HG03342 (cell line): Measurements from ENCODE around the gene BTG2.
"Not testable (repeated sequence)": the region's sequence is repeated elsewhere in the genome, so short reads cannot be mapped to it uniquely, and the experiment has no call there.

ENCODE experiments used
- ATAC-seq: cut with Tn5 transposase; IDR thresholded peaks from one replicate; pipeline ENCODE4 v1.9.1; 2021; ENCODE audit warnings: mild to moderate bottlenecking, moderate library complexity; ENCODE audit not compliant: unreplicated experiment

The BTG2 gene

DNA sequence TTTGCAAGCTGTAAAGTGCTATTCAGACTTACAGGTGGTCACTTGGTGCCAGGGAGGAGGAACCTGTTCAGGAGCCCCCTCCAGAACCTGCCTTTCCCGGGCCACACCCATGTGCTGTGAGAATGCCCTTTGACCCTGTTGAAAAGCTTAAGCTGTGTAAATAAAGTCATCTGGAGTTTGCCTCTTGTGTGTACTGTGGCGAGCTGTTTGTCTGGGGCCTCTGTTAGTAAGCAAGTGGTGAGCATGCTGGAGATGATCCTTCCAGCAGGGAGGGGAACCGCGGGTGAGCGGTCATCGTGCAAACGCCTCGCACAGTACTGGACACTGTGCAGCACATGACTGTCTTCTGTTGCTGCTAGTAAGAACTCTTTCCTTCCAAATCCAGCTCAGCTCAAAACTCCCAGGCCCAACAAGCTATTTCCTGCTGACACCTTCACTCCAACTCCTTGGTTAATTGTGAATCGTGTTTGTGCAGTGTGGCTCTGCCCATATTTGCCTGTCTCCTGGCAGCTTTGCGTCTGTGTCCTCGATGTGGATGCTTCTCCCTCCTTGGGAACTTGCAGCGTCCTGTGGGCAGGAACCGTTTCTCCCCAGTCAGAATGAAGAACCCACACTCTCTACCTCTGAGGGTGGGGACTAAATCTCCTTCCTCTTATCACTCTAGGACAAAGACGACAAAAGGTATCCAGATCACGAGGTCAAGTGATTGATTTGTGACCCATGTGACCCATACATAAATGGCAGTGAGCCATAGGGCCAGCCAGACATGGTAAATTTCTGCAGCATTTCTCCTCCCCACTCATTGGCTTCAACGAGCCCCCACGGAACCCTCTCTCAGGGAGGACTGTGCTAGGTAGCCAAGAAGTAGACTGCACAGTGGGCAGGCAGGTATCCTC is 13.9 kb upstream of the BTG2 start:
- ATAC-seq, result no peak

DNA sequence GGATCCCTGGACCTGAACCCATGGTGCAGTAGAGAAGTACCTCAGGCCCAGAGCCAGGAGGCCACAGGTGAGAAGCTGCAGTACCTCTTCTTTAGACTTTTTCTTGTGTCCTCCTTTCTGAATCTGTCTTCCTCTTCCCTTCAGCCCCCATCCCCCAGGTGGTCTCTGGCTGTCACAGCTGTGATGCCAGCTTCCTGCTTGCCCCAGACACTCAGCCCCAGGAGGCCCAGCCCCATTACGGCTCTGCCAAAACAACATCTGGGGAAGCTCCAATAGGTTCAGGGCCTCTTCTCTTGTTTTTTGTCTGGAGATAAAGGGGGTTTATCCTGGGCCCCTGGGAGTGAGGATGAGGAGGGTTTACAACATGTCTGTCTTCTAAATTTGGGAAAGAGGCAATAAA is 9.5 kb upstream of the BTG2 start:
- ATAC-seq, result no peak

GRCh38 chr1:203296460-203297073 is 8.8 kb upstream of the BTG2 start:
- no peak for ATAC-seq

- peak; percentile 53 for ATAC-seq
Measured at GRCh38 chr1:203299169-203299568, 6.2 kb upstream of the BTG2 start.

DNA sequence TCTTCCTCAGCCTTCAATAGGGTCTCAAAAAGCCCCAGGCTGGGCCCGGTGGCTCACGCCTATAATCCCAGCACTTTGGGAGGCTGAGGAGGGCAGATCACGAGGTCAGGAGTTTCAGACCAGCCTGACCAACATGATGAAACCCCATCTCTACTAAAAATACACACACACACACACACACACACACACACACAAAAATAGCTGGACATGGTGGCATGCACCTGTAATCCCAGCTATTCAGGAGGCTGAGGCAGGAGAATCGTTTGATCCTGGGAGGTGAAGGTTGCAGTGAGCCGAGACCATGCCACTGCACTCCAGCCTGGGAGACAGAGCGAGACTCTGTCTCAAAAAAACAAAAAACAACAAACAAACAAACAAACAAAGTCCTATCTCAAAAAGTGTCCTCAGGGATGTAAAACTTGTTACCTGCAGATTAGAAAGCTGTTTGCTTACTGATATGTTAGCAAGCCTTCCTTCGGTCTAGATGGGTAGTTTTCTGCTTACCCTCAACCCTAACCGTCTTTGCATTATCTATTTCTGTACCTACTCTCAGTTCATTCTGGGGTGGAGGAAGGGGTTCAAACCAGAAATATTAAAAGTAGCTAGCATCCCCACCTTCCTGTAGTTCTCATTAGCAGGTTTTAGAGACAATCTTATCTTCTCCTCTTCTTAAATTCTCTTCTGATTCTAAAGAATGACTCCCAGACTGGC is 5.4 kb upstream of the BTG2 start:
- ATAC-seq, result not testable (repeated sequence)

DNA sequence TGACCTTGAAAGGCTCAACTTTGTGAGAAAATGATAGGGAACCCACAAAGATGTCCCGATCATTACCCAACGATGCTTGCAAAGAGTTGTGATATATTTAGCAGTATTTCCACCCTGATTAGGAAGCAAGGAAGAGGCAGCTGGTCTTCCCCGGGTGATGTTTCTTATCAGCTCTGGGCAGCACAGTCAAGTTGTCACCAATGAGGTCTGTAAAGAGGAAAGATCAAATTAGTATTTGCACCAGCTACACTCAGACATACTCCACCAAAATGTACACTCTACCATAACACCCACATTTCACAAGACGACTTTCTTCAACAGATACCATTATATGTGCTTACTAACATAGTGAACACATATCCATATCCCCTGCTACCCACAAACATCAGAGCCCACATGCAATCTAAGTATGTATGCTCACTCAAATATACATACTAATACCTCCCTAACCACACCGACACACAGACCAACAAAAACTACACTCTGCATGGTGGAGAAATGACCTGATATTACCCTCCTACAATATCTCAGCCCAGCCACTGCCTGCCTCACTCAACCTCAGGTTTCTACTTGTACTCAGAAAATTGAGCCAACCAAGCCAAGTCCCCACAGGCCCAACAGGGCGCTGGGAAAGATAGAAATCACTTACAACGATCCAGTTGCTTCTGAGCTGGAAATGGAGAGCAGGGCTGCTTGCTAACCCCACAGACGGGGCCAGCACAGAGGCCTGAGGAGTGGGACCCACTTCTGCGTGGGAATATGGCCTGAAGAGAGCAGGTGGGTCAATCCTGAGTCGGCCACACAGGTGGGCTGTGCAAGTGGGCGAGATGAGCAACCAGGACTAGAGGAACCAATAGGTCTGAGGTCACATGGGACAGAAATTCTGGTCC is 4.6 kb upstream of the BTG2 start:
- ATAC-seq, result no peak

DNA sequence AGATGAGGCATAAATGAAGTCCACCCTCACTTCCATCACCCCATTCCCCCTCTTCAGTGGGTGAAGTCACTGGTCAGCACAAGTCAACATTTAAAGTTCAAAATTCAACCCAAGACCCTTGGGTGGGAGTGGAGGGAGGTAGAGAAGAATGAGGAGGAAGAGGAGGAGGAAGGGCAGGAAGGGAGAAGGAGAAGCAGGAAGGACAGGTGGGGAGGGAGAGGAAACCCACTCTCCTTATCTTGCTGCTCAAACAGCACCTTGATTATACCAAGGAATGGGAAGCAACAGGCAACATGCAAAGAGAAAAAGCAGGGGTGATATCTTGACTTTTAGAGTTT is 4.0 kb upstream of the BTG2 start:
- no peak for ATAC-seq

- no peak for ATAC-seq
Measured at GRCh38 chr1:203302456-203302855, 2.9 kb upstream of the BTG2 start.

DNA sequence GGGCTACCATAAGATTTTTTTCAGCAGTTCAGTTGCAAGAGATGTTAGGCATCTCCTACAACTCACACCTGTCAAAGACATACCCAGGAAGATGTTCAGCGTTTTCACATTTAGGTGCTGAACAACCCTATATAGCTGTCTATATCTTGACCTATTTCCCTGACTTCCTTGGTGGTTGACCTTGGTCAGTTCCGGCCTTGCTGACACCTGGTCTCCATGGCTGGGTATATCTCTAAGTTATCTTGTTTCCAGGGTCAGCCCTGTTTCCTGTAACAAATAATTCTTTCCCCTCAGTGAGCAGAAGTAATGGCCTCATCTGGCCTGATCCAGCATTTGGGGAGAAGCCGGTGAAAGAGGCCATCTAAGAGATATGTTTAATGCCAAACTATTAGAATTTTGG is 2.4 kb upstream of the BTG2 start:
- no peak for ATAC-seq

DNA sequence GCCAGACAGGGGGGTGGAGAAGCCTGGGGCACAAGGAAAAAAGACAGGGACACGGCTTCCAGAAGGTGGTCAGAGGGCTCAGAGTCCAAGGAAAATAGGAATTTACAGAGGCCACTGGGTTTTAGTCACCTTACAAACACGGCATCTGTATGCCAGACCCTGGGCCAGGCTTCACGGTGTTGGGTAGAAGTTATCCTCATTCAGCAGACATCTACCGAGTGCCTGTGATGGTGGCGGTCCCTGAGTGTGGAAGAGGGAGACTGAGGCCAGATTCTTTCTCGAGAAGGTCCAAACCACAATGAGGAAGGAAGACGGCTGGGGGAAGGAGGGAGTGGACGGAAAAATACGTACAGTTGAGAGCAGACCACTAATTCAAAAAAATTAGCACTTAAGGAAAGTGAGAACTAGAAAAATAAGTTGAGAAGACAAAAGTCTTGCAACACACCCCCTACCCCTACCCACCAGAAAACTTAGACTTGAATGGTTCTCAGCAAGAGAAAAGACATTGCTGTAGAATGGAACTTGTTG is 864 bp upstream of the BTG2 start:
- no peak for ATAC-seq

DNA sequence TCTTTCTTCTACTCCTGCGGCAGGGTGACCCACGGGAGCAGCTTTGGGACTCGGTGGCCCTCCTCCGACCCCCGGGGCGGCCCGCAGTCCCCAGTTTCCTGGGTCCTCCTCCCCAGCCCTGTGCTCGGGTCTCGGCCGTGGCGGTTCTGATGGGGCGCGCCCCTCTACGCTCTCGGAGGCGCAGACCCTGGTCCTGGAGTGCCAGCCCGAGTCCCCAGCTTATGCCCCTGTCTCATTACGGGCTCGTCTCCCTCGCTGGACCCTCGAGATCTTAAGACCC is 430 bp downstream of the BTG2 start:
- peak; percentile 1 for ATAC-seq

DNA sequence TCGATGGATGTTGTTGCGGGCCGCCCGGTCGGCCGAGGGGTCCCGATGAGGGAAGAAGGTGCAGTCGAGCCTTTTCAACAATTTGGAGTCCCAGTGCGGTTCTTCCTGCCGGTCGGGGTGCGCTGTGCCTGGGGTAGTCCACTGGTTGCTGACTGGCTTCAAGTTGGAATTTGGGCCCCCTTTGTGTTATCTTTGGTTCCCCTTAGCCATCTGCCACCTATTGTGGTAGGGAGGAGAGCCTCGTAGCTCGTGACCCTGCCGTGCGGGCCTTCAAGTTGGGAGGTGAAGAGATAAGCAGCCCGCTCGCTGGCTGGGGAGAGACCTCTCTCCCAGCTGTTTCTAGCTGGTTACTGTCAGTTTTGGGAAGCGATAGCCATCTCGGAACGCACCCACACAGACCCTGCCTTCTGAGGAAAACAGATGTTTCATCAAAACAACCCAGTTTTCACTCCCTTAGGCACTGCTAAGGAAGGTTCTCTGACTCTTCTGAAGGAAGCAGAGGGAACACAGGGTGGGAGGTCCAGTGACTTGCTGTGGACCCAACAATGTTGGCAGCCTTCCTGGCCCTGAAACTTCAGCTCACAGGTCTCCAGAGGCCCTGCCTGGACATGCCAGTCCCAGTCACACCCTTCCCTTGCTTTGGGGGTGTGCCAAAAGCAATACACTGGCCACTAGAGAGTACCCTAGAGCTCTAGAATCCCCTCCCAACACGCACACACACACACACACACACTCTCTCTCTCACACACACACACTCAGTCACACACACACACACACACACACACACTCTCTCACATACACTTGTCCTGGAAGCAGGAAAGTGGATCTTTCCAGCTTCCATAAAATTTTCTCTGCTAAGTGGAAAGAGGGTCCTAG is 1.0 kb downstream of the BTG2 start:
- no peak for ATAC-seq

DNA sequence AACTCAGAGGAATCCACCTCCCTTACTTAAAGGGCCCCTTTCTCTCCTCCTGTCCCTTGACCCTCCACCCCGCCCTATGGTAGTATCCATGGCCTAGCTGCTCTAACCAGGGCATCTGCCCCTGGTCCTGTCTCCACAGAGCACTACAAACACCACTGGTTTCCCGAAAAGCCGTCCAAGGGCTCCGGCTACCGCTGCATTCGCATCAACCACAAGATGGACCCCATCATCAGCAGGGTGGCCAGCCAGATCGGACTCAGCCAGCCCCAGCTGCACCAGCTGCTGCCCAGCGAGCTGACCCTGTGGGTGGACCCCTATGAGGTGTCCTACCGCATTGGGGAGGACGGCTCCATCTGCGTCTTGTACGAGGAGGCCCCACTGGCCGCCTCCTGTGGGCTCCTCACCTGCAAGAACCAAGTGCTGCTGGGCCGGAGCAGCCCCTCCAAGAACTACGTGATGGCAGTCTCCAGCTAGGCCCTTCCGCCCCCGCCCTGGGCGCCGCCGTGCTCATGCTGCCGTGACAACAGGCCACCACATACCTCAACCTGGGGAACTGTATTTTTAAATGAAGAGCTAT is 1.7 kb downstream of the BTG2 start:
- no peak for ATAC-seq

- no peak for ATAC-seq
Measured at GRCh38 chr1:203307641-203308126, 2.4 kb downstream of the BTG2 start.

DNA sequence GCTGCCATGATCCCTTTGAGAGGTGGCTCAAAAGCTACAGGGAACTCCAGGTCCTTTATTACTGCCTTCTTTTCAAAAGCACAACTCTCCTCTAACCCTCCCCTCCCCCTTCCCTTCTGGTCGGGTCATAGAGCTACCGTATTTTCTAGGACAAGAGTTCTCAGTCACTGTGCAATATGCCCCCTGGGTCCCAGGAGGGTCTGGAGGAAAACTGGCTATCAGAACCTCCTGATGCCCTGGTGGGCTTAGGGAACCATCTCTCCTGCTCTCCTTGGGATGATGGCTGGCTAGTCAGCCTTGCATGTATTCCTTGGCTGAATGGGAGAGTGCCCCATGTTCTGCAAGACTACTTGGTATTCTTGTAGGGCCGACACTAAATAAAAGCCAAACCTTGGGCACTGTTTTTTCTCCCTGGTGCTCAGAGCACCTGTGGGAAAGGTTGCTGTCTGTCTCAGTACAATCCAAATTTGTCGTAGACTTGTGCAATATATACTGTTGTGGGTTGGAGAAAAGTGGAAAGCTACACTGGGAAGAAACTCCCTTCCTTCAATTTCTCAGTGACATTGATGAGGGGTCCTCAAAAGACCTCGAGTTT is 3.1 kb downstream of the BTG2 start:
- no peak for ATAC-seq

- no peak for ATAC-seq
Measured at GRCh38 chr1:203308923-203309331, 3.6 kb downstream of the BTG2 start.

DNA sequence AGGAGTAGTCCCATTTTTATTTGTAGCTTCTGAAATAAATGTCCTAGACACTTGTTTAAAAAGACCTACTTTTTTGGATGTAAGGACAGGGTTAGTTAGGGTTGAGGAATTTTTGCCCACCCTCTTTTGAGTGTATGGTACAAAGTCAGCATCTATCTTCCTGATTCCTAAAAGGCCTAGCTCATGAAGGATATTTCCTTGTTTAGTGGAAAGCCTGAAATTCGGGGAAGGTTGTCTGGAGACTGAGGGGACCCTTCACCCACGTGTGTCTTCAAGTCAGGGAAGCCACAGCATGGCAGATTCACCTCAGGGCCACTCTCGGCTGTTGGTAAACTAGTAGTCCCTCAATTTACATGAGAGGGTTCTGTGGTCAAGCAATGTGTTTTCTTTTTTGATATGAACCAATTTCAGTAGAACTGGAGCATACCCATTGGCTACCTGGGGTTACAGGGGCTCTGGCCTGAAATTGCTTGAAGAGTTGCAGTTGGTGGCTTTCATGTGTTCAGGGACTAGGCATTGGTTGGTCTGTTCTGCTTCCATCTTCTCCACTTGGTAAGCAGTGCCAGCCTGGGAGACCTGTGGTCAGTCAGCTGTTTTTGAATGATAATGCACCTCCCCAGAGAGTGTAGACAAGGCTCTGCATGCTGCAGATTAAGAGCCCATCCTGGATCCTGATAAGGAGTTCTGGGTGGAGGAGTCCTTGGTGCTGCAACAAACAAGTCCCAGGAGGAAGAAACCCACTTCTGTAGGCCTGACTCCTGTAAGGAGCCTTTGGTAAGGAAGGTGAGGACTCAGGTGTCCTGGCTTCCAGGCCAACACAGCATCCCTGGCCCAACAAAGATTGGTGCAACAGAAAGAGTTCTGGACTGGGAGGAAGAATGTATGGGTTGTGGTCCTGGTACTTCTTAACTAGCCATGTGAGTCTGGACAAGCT is 6.3 kb downstream of the BTG2 start:
- ATAC-seq, result no peak
